Stomach (tissue), 4 donors: Measurements from ENCODE around the gene ERCC5.

ENCODE experiments used
- EP300 ChIP-seq: sonication (generic); formaldehyde crosslinking; IDR thresholded peaks from one replicate; pipeline ENCODE4 v1.6.1; 2017; ENCODE audit warnings: antibody characterized with exemption
- POLR2AphosphoS5 ChIP-seq, 3 donors: sonication (generic); formaldehyde crosslinking; IDR thresholded peaks; one replicate each; pipeline ENCODE4 v1.6.1; 2016; ENCODE audit warnings: antibody characterized with exemption in 3 of 3
- TF ChIP-seq, protein P1 (sequence below), 7 experiments: fragments of 450-650 bp in 4 of 7; fragments of 200-600 bp in 3 of 7; sonication (generic) in 3 of 7; IDR thresholded peaks; one replicate each; pipeline ENCODE4 v1.5.1; 2016 to 2019; ENCODE audit warnings: antibody characterized with exemption in 7 of 7, control low read depth in 2 of 7, mild to moderate bottlenecking in 1 of 7

DNA sequence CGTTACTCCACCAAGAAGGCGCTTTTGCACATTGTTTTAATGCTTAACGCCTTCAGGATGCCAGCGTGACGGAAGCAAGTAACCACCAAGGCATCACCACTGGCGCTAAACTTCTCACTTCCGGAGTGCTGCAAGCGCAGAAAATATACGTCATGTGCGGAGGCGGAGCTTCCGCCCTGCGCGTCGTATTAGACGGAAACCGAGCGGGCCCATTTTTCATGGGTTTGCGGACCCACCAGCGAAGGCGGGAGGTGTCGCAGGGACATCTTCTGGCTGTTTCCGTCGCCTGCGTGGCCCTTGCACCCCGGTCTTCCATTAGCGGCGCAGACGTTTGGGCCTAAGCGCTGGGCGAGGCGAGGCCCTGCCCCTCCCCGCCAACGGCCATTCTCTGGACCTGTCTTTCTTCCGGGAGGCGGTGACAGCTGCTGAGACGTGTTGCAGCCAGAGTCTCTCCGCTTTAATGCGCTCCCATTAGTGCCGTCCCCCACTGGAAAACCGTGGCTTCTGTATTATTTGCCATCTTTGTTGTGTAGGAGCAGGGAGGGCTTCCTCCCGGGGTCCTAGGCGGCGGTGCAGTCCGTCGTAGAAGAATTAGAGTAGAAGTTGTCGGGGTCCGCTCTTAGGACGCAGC, at the start of gene ERCC5:
- TF ChIP-seq, protein P1, sequence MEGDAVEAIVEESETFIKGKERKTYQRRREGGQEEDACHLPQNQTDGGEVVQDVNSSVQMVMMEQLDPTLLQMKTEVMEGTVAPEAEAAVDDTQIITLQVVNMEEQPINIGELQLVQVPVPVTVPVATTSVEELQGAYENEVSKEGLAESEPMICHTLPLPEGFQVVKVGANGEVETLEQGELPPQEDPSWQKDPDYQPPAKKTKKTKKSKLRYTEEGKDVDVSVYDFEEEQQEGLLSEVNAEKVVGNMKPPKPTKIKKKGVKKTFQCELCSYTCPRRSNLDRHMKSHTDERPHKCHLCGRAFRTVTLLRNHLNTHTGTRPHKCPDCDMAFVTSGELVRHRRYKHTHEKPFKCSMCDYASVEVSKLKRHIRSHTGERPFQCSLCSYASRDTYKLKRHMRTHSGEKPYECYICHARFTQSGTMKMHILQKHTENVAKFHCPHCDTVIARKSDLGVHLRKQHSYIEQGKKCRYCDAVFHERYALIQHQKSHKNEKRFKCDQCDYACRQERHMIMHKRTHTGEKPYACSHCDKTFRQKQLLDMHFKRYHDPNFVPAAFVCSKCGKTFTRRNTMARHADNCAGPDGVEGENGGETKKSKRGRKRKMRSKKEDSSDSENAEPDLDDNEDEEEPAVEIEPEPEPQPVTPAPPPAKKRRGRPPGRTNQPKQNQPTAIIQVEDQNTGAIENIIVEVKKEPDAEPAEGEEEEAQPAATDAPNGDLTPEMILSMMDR (IDR thresholded peaks at IDR 0.05), result no peak
- TF ChIP-seq POLR2AphosphoS5 (IDR thresholded peaks at IDR 0.05) (peak; percentile 95 to 99 (median 96)), EP300 (no peak)
